Liver (tissue), 3 donors: ENCODE measurements around the gene OSBPL9.

ENCODE experiments used
- ATF3 ChIP-seq: IDR thresholded peaks from 2 replicates; pipeline ENCODE4 v1.6.1; 2016; ENCODE audit warnings: antibody characterized with exemption
- CTCF ChIP-seq: fragments of 150-350 bp; IDR thresholded peaks from 2 replicates; pipeline ENCODE4 v1.5.1; 2017; ENCODE audit warnings: improper control_type of control experiment, low read depth, low read length; ENCODE audit not compliant: missing input control
- EGR1 ChIP-seq, 2 donors: IDR thresholded peaks; 2 replicates each; pipeline ENCODE4 v1.6.1; 2016 to 2018; ENCODE audit warnings: antibody characterized with exemption in 2 of 2, low read depth in 2 of 2
- FOXA1 ChIP-seq: IDR thresholded peaks from 2 replicates; pipeline ENCODE4 v1.6.1; 2016; ENCODE audit warnings: antibody characterized with exemption
- GABPA ChIP-seq, 2 donors: IDR thresholded peaks in 1 of 2; conservative IDR thresholded peaks in 1 of 2; 2 replicates each; pipeline ENCODE4 v1.6.1; 2016; ENCODE audit warnings: antibody characterized with exemption in 2 of 2, mild to moderate bottlenecking in 1 of 2, moderate library complexity in 1 of 2
- JUND ChIP-seq, 2 donors: IDR thresholded peaks; 2 replicates each; pipeline ENCODE4 v1.6.1; 2016; ENCODE audit warnings: antibody characterized with exemption in 2 of 2
- MAX ChIP-seq: IDR thresholded peaks from 2 replicates; pipeline ENCODE4 v1.6.1; 2016; ENCODE audit warnings: antibody characterized with exemption
- RAD21 ChIP-seq, 2 donors: IDR thresholded peaks; 2 replicates each; pipeline ENCODE4 v1.6.1; 2016; ENCODE audit warnings: antibody characterized with exemption in 2 of 2, mild to moderate bottlenecking in 2 of 2
- REST ChIP-seq: IDR thresholded peaks from 2 replicates; pipeline ENCODE4 v1.6.1; 2016; ENCODE audit warnings: antibody characterized with exemption, mild to moderate bottlenecking
- RXRA ChIP-seq, 2 donors: IDR thresholded peaks; 2 replicates each; pipeline ENCODE4 v1.6.1; 2017 to 2018; ENCODE audit warnings: antibody characterized with exemption in 2 of 2, mild to moderate bottlenecking in 1 of 2
- SP1 ChIP-seq: IDR thresholded peaks from 2 replicates; pipeline ENCODE4 v1.6.1; 2018; ENCODE audit warnings: antibody characterized with exemption, mild to moderate bottlenecking
- TAF1 ChIP-seq: conservative IDR thresholded peaks from 2 replicates; pipeline ENCODE4 v1.6.1; 2016; ENCODE audit warnings: antibody characterized with exemption, mild to moderate bottlenecking
- YY1 ChIP-seq: IDR thresholded peaks from 2 replicates; pipeline ENCODE4 v1.6.1; 2016; ENCODE audit warnings: antibody characterized with exemption, mild to moderate bottlenecking
- ZBTB33 ChIP-seq: IDR thresholded peaks from 2 replicates; pipeline ENCODE4 v1.6.1; 2016; ENCODE audit warnings: antibody characterized with exemption
- donor health status: healthy.
- donor health status: healthy.

- TF ChIP-seq TAF1: no peak
- TF ChIP-seq RXRA (IDR thresholded peaks at IDR 0.05): no peak
- TF ChIP-seq CTCF: no peak
- TF ChIP-seq MAX: no peak
- no peak for TF ChIP-seq REST
- TF ChIP-seq SP1: no peak
- no peak for TF ChIP-seq ZBTB33
- TF ChIP-seq JUND (IDR thresholded peaks at IDR 0.05): no peak
- no peak for TF ChIP-seq FOXA1
- no peak for TF ChIP-seq YY1
- TF ChIP-seq RAD21 (IDR thresholded peaks at IDR 0.05): no peak
- no peak for TF ChIP-seq GABPA (IDR thresholded peaks at IDR 0.05 in 1 of 2, conservative IDR thresholded peaks at IDR 0.05 in 1 of 2)
- TF ChIP-seq ATF3: no peak
- no peak for TF ChIP-seq EGR1 (IDR thresholded peaks at IDR 0.05; ENCODE audit: low read depth in 2 of 2)
Observed at GRCh38 chr1:51760872-51761271, 144.0 kb downstream of the OSBPL9 start.
